ENCODE data around the gene FAM156A. TPM values are rescaled to one million over a fixed set of nuclear protein-coding genes. Genes with fewer than 3 reads are reported as not detected.

Gene FAM156A
- polyA plus RNA-seq, 1 donor from 2014 or later = 66.6 TPM

DNA sequence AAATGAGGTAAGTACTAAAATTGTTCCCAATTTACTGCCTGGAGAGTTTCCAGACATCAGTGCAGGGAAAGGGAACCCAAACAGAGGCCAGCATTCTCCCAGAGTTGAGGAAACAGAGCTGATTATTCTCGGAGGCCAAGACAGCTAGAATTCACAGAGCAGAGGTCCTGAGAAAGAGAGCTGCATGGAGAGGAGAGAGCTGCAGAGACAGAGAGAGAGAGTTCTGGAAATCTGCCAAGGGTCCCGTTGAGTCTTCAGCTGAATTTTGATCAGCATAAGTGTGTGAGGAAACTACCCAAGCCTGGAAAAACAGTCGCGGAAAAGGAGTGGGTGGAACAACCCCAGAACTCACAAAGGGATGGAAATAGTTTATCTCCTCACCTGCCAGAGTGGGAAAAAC, 46.5 kb upstream of the FAM156A start:
- no peak overlapping the region for H3K9ac ChIP-seq (ENCODE audit: low read length)
- H3K4me2 ChIP-seq (ENCODE audit: low read length) = no peak overlapping the region
- H3F3A ChIP-seq (ENCODE audit: insufficient read depth, low read length, poor library complexity, severe bottlenecking) = no peaks in the 10 kb centered on the region
- H3K36me3 ChIP-seq (ENCODE audit: insufficient read depth, low read length) = no peaks in the 10 kb centered on the region
- H3K27ac ChIP-seq (ENCODE audit: low read length) = no peak overlapping the region
- H4K20me1 ChIP-seq (ENCODE audit: insufficient read depth) = no peaks in the 10 kb centered on the region
- H3K27me3 ChIP-seq (ENCODE audit: insufficient read depth, low read depth, low read length) = no peaks in the 10 kb centered on the region
- H3K9me3 ChIP-seq (ENCODE audit: low read length) = no peaks in the 10 kb centered on the region
- no peaks in the 10 kb centered on the region for H3K9me2 ChIP-seq (ENCODE audit: insufficient read depth, low read length)
- H2AFZ ChIP-seq (ENCODE audit: low read depth, low read length) = no peak overlapping the region
- H3K4me3 ChIP-seq (ENCODE audit: low read length) = no peak overlapping the region
- no peaks in the 10 kb centered on the region for H3K79me2 ChIP-seq (replicated peaks; ENCODE audit: insufficient read depth, low read length)
- TF ChIP-seq MXI1 (conservative IDR thresholded peaks at IDR 0.05; ENCODE audit: poor library complexity, severe bottlenecking) = no peak
- TF ChIP-seq RAD21 (conservative IDR thresholded peaks at IDR 0.05) = no peak

DNA sequence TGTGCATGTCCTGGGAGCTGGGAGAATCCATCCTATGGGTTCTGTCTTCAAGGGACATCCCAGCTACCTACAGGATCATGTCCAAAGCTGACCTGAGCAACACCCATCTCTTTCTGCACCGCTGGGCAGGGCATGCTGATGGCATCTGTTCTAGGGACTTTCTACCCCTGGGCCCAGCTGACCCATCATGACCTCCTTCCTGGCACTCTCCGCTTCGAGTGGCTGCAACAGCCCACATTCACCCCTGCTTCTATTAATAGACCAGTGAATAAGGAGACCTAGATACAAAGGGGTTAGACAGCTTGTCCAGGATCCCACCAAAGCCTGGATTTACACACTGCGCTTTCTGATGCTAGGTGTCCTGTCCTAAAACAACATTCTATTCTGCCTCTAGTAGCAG, 45.7 kb upstream of the FAM156A start:
- no peaks in the 10 kb centered on the region for H3K36me3 ChIP-seq (ENCODE audit: insufficient read depth, low read length)
- no peak overlapping the region for H3K4me3 ChIP-seq (ENCODE audit: low read length)
- H3K27me3 ChIP-seq (ENCODE audit: insufficient read depth, low read depth, low read length) = no peaks in the 10 kb centered on the region
- H4K20me1 ChIP-seq (ENCODE audit: insufficient read depth) = no peaks in the 10 kb centered on the region
- TF ChIP-seq SMC3 (conservative IDR thresholded peaks at IDR 0.05; ENCODE audit: poor library complexity) = no peak
- no peak for TF ChIP-seq TAF1 (IDR thresholded peaks at IDR 0.05; ENCODE audit: low read depth)
- TF ChIP-seq EP300 (conservative IDR thresholded peaks at IDR 0.05; ENCODE audit: poor library complexity, severe bottlenecking) = no peak
- TF ChIP-seq EZH2 (IDR thresholded peaks at IDR 0.05; ENCODE audit: borderline replicate concordance, insufficient read depth, low read length, poor library complexity, severe bottlenecking) = no peak
- TF ChIP-seq RAD21 (conservative IDR thresholded peaks at IDR 0.05) = no peak
- TF ChIP-seq, protein P1, sequence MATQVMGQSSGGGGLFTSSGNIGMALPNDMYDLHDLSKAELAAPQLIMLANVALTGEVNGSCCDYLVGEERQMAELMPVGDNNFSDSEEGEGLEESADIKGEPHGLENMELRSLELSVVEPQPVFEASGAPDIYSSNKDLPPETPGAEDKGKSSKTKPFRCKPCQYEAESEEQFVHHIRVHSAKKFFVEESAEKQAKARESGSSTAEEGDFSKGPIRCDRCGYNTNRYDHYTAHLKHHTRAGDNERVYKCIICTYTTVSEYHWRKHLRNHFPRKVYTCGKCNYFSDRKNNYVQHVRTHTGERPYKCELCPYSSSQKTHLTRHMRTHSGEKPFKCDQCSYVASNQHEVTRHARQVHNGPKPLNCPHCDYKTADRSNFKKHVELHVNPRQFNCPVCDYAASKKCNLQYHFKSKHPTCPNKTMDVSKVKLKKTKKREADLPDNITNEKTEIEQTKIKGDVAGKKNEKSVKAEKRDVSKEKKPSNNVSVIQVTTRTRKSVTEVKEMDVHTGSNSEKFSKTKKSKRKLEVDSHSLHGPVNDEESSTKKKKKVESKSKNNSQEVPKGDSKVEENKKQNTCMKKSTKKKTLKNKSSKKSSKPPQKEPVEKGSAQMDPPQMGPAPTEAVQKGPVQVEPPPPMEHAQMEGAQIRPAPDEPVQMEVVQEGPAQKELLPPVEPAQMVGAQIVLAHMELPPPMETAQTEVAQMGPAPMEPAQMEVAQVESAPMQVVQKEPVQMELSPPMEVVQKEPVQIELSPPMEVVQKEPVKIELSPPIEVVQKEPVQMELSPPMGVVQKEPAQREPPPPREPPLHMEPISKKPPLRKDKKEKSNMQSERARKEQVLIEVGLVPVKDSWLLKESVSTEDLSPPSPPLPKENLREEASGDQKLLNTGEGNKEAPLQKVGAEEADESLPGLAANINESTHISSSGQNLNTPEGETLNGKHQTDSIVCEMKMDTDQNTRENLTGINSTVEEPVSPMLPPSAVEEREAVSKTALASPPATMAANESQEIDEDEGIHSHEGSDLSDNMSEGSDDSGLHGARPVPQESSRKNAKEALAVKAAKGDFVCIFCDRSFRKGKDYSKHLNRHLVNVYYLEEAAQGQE (IDR thresholded peaks at IDR 0.05; ENCODE audit: borderline replicate concordance) = no peak
- TF ChIP-seq MXI1 (conservative IDR thresholded peaks at IDR 0.05; ENCODE audit: poor library complexity, severe bottlenecking) = no peak
- no peak for TF ChIP-seq POLR2AphosphoS5 (IDR thresholded peaks at IDR 0.05)
- TF ChIP-seq, protein P2, sequence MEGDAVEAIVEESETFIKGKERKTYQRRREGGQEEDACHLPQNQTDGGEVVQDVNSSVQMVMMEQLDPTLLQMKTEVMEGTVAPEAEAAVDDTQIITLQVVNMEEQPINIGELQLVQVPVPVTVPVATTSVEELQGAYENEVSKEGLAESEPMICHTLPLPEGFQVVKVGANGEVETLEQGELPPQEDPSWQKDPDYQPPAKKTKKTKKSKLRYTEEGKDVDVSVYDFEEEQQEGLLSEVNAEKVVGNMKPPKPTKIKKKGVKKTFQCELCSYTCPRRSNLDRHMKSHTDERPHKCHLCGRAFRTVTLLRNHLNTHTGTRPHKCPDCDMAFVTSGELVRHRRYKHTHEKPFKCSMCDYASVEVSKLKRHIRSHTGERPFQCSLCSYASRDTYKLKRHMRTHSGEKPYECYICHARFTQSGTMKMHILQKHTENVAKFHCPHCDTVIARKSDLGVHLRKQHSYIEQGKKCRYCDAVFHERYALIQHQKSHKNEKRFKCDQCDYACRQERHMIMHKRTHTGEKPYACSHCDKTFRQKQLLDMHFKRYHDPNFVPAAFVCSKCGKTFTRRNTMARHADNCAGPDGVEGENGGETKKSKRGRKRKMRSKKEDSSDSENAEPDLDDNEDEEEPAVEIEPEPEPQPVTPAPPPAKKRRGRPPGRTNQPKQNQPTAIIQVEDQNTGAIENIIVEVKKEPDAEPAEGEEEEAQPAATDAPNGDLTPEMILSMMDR (IDR thresholded peaks at IDR 0.05; ENCODE audit: poor library complexity, severe bottlenecking) = no peak
- no peak overlapping the region for H3K9ac ChIP-seq (ENCODE audit: low read length)
- no peaks in the 10 kb centered on the region for H3K9me2 ChIP-seq (ENCODE audit: insufficient read depth, low read length)
- H3K27ac ChIP-seq (ENCODE audit: low read length) = no peak overlapping the region
- no peak overlapping the region for H3K4me2 ChIP-seq (ENCODE audit: low read length)
- no peaks in the 10 kb centered on the region for H3F3A ChIP-seq (ENCODE audit: insufficient read depth, low read length, poor library complexity, severe bottlenecking)
- no peak overlapping the region for H2AFZ ChIP-seq (ENCODE audit: low read depth, low read length)
- H3K9me3 ChIP-seq (ENCODE audit: low read length) = no peaks in the 10 kb centered on the region
- no peaks in the 10 kb centered on the region for H3K79me2 ChIP-seq (replicated peaks; ENCODE audit: insufficient read depth, low read length)

DNA sequence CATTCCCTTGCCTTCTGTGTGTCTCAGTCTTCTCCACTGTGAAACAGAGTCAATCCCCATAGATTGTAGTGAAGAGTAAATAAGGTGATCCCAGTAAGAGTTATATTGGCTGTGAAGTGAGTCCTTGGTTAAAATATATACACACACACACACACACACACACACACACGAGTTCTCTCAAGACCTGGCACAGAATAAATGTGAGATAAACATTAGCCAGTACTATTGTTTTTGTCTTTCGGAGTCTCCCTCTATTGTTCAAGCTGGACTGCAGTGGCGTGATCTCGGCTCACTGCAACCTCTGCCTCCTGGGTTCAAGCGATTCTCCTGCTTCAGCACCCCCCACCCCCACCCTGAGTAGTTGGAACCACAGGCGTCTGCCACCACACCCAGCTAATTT, 44.8 kb upstream of the FAM156A start:
- Histone ChIP-seq H2AFZ (ENCODE audit: low read depth, low read length) (no peak overlapping the region), H3K9me3 (ENCODE audit: low read length) (no peaks in the 10 kb centered on the region), H3K4me2 (ENCODE audit: low read length) (no peak overlapping the region), H3F3A (ENCODE audit: insufficient read depth, low read length, poor library complexity, severe bottlenecking) (no peaks in the 10 kb centered on the region), H3K27ac (ENCODE audit: low read length) (no peak overlapping the region), H3K9me2 (ENCODE audit: insufficient read depth, low read length) (no peaks in the 10 kb centered on the region), H4K20me1 (ENCODE audit: insufficient read depth) (no peaks in the 10 kb centered on the region), H3K4me3 (ENCODE audit: low read length) (no peak overlapping the region), H3K9ac (ENCODE audit: low read length) (no peak overlapping the region), H3K27me3 (ENCODE audit: insufficient read depth, low read depth, low read length) (no peaks in the 10 kb centered on the region), H3K79me2 (replicated peaks; ENCODE audit: insufficient read depth, low read length) (no peaks in the 10 kb centered on the region), H3K36me3 (ENCODE audit: insufficient read depth, low read length) (no peaks in the 10 kb centered on the region)
- TF ChIP-seq EZH2 (IDR thresholded peaks at IDR 0.05; ENCODE audit: borderline replicate concordance, insufficient read depth, low read length, poor library complexity, severe bottlenecking) = no peak
- no peak for TF ChIP-seq TAF1 (IDR thresholded peaks at IDR 0.05; ENCODE audit: low read depth)
- no peak for TF ChIP-seq RAD21 (conservative IDR thresholded peaks at IDR 0.05)
- no peak for TF ChIP-seq EP300 (conservative IDR thresholded peaks at IDR 0.05; ENCODE audit: poor library complexity, severe bottlenecking)
- TF ChIP-seq, protein P1 (IDR thresholded peaks at IDR 0.05; ENCODE audit: borderline replicate concordance) = no peak
- no peak for TF ChIP-seq SMC3 (conservative IDR thresholded peaks at IDR 0.05; ENCODE audit: poor library complexity)
- TF ChIP-seq MXI1 (conservative IDR thresholded peaks at IDR 0.05; ENCODE audit: poor library complexity, severe bottlenecking) = no peak
- TF ChIP-seq, protein P2 (IDR thresholded peaks at IDR 0.05; ENCODE audit: poor library complexity, severe bottlenecking) = no peak
- no peak for TF ChIP-seq POLR2AphosphoS5 (IDR thresholded peaks at IDR 0.05)
